IPS DF 6.9 (cell line): ENCODE data around the gene FOXN1.

ENCODE experiments used
- DNase-seq: peaks from one replicate; pipeline ENCODE4 v3.0.0-alpha.2; 2013; ENCODE audit warnings: low read depth, low spot score
- H3K27ac ChIP-seq: one replicate; pipeline ENCODE4 v1.5.1; 2013; ENCODE audit warnings: low read length, control low read depth
- H3K27me3 ChIP-seq: 2 replicates; pipeline ENCODE4 v1.6.1; 2013; ENCODE audit warnings: mild to moderate bottlenecking, low read length; ENCODE audit not compliant: control insufficient read depth, insufficient read depth
- H3K36me3 ChIP-seq: 2 replicates; pipeline ENCODE4 v1.6.1; 2013; ENCODE audit warnings: low read length; ENCODE audit not compliant: control insufficient read depth, insufficient read depth
- H3K4me1 ChIP-seq: 2 replicates; pipeline ENCODE4 v1.6.1; 2013; ENCODE audit warnings: low read length; ENCODE audit not compliant: control insufficient read depth, insufficient read depth
- H3K4me3 ChIP-seq: 2 replicates; pipeline ENCODE4 v1.5.1; 2013; ENCODE audit warnings: mild to moderate bottlenecking, low read length
- H3K9me3 ChIP-seq: 2 replicates; pipeline ENCODE4 v1.6.1; 2013; ENCODE audit warnings: low read length, inconsistent platforms; ENCODE audit not compliant: control insufficient read depth, insufficient read depth
- WGBS: extraction: QIAGEN DNeasy Blood & Tissue Kit; methylation state at CpG from one replicate; pipeline ENCODE4 v1.1.7; 2013; ENCODE audit warnings: mixed read lengths, missing lambda C conversion rate; ENCODE audit not compliant: insufficient read length, insufficient coverage; 5-methylcytosine and 5-hydroxymethylcytosine counted together

Gene FOXN1

GRCh38 chr17:28491860-28492259 is 14.3 kb upstream of the FOXN1 start:
- H3K27ac ChIP-seq: no peak overlapping the region
- H3K36me3 ChIP-seq: no peaks in the 10 kb centered on the region
- H3K9me3 ChIP-seq: no peaks in the 10 kb centered on the region
- no peaks in the 10 kb centered on the region for H3K27me3 ChIP-seq
- no peak overlapping the region for H3K4me3 ChIP-seq
- no peaks in the 10 kb centered on the region for H3K4me1 ChIP-seq
- WGBS: no CpG with 5 or more reads among the region's 3 CpGs
- DNase-seq: no peak

GRCh38 chr17:28492352-28493310 is 13.5 kb upstream of the FOXN1 start:
- no peaks in the 10 kb centered on the region for H3K27me3 ChIP-seq
- no peaks in the 10 kb centered on the region for H3K4me1 ChIP-seq
- no peaks in the 10 kb centered on the region for H3K36me3 ChIP-seq
- no peak for DNase-seq
- H3K4me3 ChIP-seq: no peak overlapping the region
- no peaks in the 10 kb centered on the region for H3K9me3 ChIP-seq
- no peak overlapping the region for H3K27ac ChIP-seq
- no CpG with 5 or more reads among the region's 4 CpGs for WGBS

- Histone ChIP-seq H3K4me3 (no peak overlapping the region), H3K36me3 (no peaks in the 10 kb centered on the region), H3K4me1 (peaks cover 4% of the 10 kb centered on the region), H3K27ac (no peak overlapping the region), H3K9me3 (no peaks in the 10 kb centered on the region), H3K27me3 (no peaks in the 10 kb centered on the region)
- no peak for DNase-seq
- no CpG with 5 or more reads among the region's 9 CpGs for WGBS
Observed at GRCh38 chr17:28493460-28493859, 12.7 kb upstream of the FOXN1 start.

- no CpG with 5 or more reads among the region's 15 CpGs for WGBS
- H3K27me3 ChIP-seq: no peaks in the 10 kb centered on the region
- no peak overlapping the region for H3K27ac ChIP-seq
- no peak overlapping the region for H3K4me3 ChIP-seq
- H3K9me3 ChIP-seq: no peaks in the 10 kb centered on the region
- H3K36me3 ChIP-seq: no peaks in the 10 kb centered on the region; the same call in 1 of the 2 replicates
- DNase-seq: peak; percentile 50
- peaks cover 6% of the 10 kb centered on the region for H3K4me1 ChIP-seq
Observed at GRCh38 chr17:28494445-28495188, 11.5 kb upstream of the FOXN1 start.

GRCh38 chr17:28495635-28496034 is 10.5 kb upstream of the FOXN1 start:
- no peak for DNase-seq
- no peaks in the 10 kb centered on the region for H3K27me3 ChIP-seq
- H3K36me3 ChIP-seq: no peaks in the 10 kb centered on the region; the same call in 1 of the 2 replicates
- peaks cover 6% of the 10 kb centered on the region for H3K4me1 ChIP-seq
- WGBS: no CpG with 5 or more reads among the region's 8 CpGs
- H3K4me3 ChIP-seq: no peak overlapping the region
- no peak overlapping the region for H3K27ac ChIP-seq
- H3K9me3 ChIP-seq: no peaks in the 10 kb centered on the region

- Histone ChIP-seq H3K9me3 (no peaks in the 10 kb centered on the region), H3K27me3 (no peaks in the 10 kb centered on the region)
- no CpG with 5 or more reads among the region's 9 CpGs for WGBS
Observed at GRCh38 chr17:28497931-28498330, 8.2 kb upstream of the FOXN1 start.

GRCh38 chr17:28498652-28499363 is 7.3 kb upstream of the FOXN1 start:
- H3K27me3 ChIP-seq: no peaks in the 10 kb centered on the region
- no peaks in the 10 kb centered on the region; the same call in 1 of the 2 replicates for H3K36me3 ChIP-seq
- H3K9me3 ChIP-seq: no peaks in the 10 kb centered on the region
- H3K4me3 ChIP-seq: no peak overlapping the region
- H3K27ac ChIP-seq: no peak overlapping the region
- no peak for DNase-seq
- H3K4me1 ChIP-seq: peaks cover 6% of the 10 kb centered on the region
- no CpG with 5 or more reads among the region's 12 CpGs for WGBS

More at GRCh38 chr17:28497931-28498330, 8.2 kb upstream of the FOXN1 start:
- Histone ChIP-seq H3K4me1 (peaks cover 6% of the 10 kb centered on the region), H3K4me3 (no peak overlapping the region), H3K36me3 (no peaks in the 10 kb centered on the region; the same call in 1 of the 2 replicates), H3K27ac (no peak overlapping the region)
- peak; percentile 25 for DNase-seq

- H3K9me3 ChIP-seq: no peaks in the 10 kb centered on the region
- peaks cover 6% of the 10 kb centered on the region for H3K4me1 ChIP-seq
- H3K27me3 ChIP-seq: no peaks in the 10 kb centered on the region
- no CpG with 5 or more reads among the region's 9 CpGs for WGBS
- H3K27ac ChIP-seq: no peak overlapping the region
- H3K36me3 ChIP-seq: no peaks in the 10 kb centered on the region; the same call in 1 of the 2 replicates
- DNase-seq: no peak
- H3K4me3 ChIP-seq: no peak overlapping the region
Observed at GRCh38 chr17:28499364-28499664, 6.8 kb upstream of the FOXN1 start.

GRCh38 chr17:28499684-28500357 is 6.3 kb upstream of the FOXN1 start:
- H3K4me1 ChIP-seq: peaks cover 6% of the 10 kb centered on the region
- WGBS: no CpG with 5 or more reads among the region's 9 CpGs
- no peak overlapping the region for H3K27ac ChIP-seq

More at GRCh38 chr17:28499684-28500357, 6.3 kb upstream of the FOXN1 start:
- H3K27me3 ChIP-seq: no peaks in the 10 kb centered on the region
- no peak overlapping the region for H3K4me3 ChIP-seq
- no peaks in the 10 kb centered on the region for H3K9me3 ChIP-seq
- no peaks in the 10 kb centered on the region; the same call in 1 of the 2 replicates for H3K36me3 ChIP-seq
- DNase-seq: no peak
